Measurements from ENCODE around the gene PRND. TPM values are rescaled to one million over a fixed set of nuclear protein-coding genes. Genes with fewer than 3 reads are reported as not detected.
A peak's percentile ranks its signal among the peaks of the same experiment; 100 is the strongest.

Gene PRND
- total and polyA plus RNA-seq, 10 of the 15 experiments (the other 5 are each of a cell fraction or from before 2014, with no cell fraction given), result not detected

DNA sequence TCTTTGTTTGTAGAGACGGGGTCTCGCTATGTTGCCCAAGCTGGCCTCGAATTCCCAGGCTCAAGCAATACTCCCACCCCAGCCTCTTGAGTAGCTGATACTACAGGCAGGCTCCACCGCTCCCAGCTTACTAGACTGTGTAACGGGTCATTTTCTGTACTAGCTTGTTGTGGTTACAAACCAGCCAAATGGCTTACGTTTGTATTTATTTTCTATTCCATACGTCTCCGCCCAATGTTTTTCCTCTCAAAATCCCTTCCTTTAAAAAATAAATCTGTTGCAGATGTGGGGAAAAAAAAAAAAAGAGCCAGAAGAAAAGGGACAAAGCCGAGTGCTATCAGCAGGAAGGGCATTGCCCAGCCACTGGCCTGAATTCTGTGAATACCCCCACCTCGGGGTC, 41.6 kb downstream of the PRND start (continued):
- TF ChIP-seq, protein P1, sequence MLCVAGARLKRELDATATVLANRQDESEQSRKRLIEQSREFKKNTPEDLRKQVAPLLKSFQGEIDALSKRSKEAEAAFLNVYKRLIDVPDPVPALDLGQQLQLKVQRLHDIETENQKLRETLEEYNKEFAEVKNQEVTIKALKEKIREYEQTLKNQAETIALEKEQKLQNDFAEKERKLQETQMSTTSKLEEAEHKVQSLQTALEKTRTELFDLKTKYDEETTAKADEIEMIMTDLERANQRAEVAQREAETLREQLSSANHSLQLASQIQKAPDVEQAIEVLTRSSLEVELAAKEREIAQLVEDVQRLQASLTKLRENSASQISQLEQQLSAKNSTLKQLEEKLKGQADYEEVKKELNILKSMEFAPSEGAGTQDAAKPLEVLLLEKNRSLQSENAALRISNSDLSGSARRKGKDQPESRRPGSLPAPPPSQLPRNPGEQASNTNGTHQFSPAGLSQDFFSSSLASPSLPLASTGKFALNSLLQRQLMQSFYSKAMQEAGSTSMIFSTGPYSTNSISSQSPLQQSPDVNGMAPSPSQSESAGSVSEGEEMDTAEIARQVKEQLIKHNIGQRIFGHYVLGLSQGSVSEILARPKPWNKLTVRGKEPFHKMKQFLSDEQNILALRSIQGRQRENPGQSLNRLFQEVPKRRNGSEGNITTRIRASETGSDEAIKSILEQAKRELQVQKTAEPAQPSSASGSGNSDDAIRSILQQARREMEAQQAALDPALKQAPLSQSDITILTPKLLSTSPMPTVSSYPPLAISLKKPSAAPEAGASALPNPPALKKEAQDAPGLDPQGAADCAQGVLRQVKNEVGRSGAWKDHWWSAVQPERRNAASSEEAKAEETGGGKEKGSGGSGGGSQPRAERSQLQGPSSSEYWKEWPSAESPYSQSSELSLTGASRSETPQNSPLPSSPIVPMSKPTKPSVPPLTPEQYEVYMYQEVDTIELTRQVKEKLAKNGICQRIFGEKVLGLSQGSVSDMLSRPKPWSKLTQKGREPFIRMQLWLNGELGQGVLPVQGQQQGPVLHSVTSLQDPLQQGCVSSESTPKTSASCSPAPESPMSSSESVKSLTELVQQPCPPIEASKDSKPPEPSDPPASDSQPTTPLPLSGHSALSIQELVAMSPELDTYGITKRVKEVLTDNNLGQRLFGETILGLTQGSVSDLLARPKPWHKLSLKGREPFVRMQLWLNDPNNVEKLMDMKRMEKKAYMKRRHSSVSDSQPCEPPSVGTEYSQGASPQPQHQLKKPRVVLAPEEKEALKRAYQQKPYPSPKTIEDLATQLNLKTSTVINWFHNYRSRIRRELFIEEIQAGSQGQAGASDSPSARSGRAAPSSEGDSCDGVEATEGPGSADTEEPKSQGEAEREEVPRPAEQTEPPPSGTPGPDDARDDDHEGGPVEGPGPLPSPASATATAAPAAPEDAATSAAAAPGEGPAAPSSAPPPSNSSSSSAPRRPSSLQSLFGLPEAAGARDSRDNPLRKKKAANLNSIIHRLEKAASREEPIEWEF (IDR thresholded peaks at IDR 0.05; ENCODE audit: insufficient replicate concordance, low read depth, low read length), result no peak
- TF ChIP-seq TCF12 (IDR thresholded peaks at IDR 0.05; ENCODE audit: low read depth, low read length), result no peak

DNA sequence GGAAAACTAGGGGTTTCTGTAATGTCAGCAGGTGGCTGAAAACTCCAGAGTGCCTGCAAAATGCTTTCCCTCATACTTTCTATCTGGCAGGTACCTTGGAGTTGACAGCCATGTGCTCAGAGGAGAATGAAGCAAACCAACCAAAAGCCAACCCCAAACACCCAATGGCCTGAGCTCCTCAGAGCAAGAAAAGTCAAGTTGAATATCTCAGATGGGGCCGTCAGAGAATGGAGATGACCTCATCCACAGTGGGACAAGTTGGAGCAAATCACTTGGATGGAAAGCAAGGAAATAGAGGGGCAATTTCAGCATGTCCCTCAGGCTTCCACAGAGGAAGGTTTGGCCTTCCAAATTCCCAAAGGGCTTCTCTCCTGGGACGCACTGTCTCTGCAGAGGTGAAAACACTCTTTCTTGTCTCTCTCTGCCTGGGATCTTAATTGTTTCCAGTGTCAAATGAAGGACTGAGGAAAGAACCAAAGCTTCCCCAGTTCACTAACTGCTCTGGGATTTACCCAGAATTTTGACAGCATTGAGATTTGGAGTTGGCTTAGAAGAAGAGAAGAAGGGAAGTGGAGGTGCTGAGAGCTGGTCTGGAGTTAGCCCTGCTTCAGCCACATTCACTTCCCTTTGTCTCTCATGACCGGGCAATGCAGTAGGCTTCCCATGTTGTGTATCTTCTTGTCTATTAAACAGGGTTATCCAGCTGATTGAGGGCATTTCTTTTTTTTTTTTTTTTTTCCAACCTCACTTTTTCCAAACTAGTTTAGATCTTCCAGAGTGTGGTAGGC, 42.2 kb downstream of the PRND start:
- H3K4me1 ChIP-seq (ENCODE audit: control insufficient read depth, insufficient read depth, low read length), result peaks cover 3% of the 10 kb centered on the region; the same call in 1 of the 2 replicates
- ATAC-seq (no peak), FAIRE-seq (no peak), DNase-seq (ENCODE audit: low read depth, low spot score) (no peak)
- H4K20me1 ChIP-seq (ENCODE audit: control insufficient read depth, insufficient read depth), result no peaks in the 10 kb centered on the region
- WGBS (ENCODE audit: insufficient coverage, insufficient replicate concordance, low lambda C conversion rate, missing lambda C conversion rate), result 67% methylated on average over 3 of the region's 3 CpGs
- ChIA-PET CTCF (no interaction called here), SMC1A (ENCODE audit: uncharacterized antibody, unreplicated experiment) (interaction anchor here (1.6 kb wide), 1 partner anchor 327 kb away, joined by 3 read pairs; no protein-coding TSS in a partner anchor), RAD21 (ENCODE audit: unreplicated experiment) (no interaction called here), POLR2A (interaction anchor here (0.9 kb wide), 1 partner anchor 192 kb away, joined by 3 read pairs; no protein-coding TSS in a partner anchor)
- no peaks in the 10 kb centered on the region for H3K79me2 ChIP-seq (ENCODE audit: control insufficient read depth, insufficient read depth, low read length)
- H3K36me3 ChIP-seq (ENCODE audit: control insufficient read depth in 2 of 2, insufficient read depth in 2 of 2, low read length in 1 of 2), result no peaks in the 10 kb centered on the region
- no peak overlapping the region for H3K4me2 ChIP-seq (ENCODE audit: control insufficient read depth, insufficient read depth)
- no peak overlapping the region for H3K27ac ChIP-seq (ENCODE audit: control insufficient read depth, insufficient read depth)
- intact Hi-C loops (cut with micrococcal nuclease; ENCODE audit: unreplicated experiment), result no loop called here
- in situ Hi-C loops (cut with MboI), result no loop called here
- H3K9me3 ChIP-seq (replicated peaks; ENCODE audit: control insufficient read depth, insufficient read depth, low read length), result no peaks in the 10 kb centered on the region
- H3K9ac ChIP-seq (ENCODE audit: control insufficient read depth, insufficient read depth, low read length), result no peak overlapping the region
- no peaks in the 10 kb centered on the region for H3K27me3 ChIP-seq (replicated peaks in 1 of 2; ENCODE audit: control insufficient read depth in 2 of 2, insufficient read depth in 2 of 2, low read length in 1 of 2)
- H2AFZ ChIP-seq (ENCODE audit: control insufficient read depth, low read depth, low read length), result no peak overlapping the region
- no TSS peak for BruUV-seq (replicated peaks)
- TF ChIP-seq SPI1 (IDR thresholded peaks at IDR 0.05; ENCODE audit: borderline replicate concordance, insufficient read depth, low read depth, low read length) (peak; percentile 12; the same call in 1 of the 2 replicates), RELA (IDR thresholded peaks at IDR 0.05; ENCODE audit: borderline replicate concordance, partially characterized antibody) (no peak), ZNF274 (IDR thresholded peaks at IDR 0.05; ENCODE audit: insufficient read depth, insufficient read length) (no peak), RUNX3 (IDR thresholded peaks at IDR 0.05; ENCODE audit: low read length) (no peak), EP300 (IDR thresholded peaks at IDR 0.05; ENCODE audit: borderline replicate concordance in 1 of 2, control insufficient read depth in 1 of 2, low read depth in 2 of 2, low read length in 2 of 2) (no peak)
- TF ChIP-seq, protein P1 (IDR thresholded peaks at IDR 0.05; ENCODE audit: insufficient replicate concordance, low read depth, low read length), result no peak
- no peak overlapping the region for H3K4me3 ChIP-seq
